Activated T-cell treated with anti-CD3 and anti-CD28 coated beads, Interleukin-2, amount 50 U/mL, for 4 hours (primary cell): ENCODE data around the gene CPB2. TPM values are rescaled to one million over a fixed set of nuclear protein-coding genes. Genes with fewer than 3 reads are reported as not detected.

Experiments used
- ATAC-seq, 2 donors: fragments of 200-7000 bp; cut with Tn5 transposase; one replicate each; pipeline ENCODE4 v1.10.0; 2021
- DNase-seq: peaks from one replicate; pipeline ENCODE4 v3.0.0-alpha.2; 2020
- H3K27me3 Mint-ChIP-seq: one replicate; pipeline ENCODE4 v1.8.0; 2021; ENCODE audit warnings: low read depth, mixed read lengths
- H3K36me3 Mint-ChIP-seq: one replicate; pipeline ENCODE4 v1.8.0; 2022; ENCODE audit warnings: mixed read lengths; ENCODE audit not compliant: insufficient read depth
- H3K4me1 Mint-ChIP-seq: one replicate; pipeline ENCODE4 v1.8.0; 2021; ENCODE audit warnings: low read depth, mixed read lengths
- H3K4me3 Mint-ChIP-seq: one replicate; pipeline ENCODE4 v1.8.0; 2021; ENCODE audit warnings: mild to moderate bottlenecking, moderate library complexity, mixed read lengths
- H3K9me3 Mint-ChIP-seq: one replicate; pipeline ENCODE4 v1.8.0; 2021; ENCODE audit warnings: mixed read lengths
- total RNA-seq, 3 donors: library from RNA; stranded (reverse); gene quantifications; one replicate each; pipeline ENCODE4 v1.2.1, GENCODE V29; 2021

Gene CPB2
- total RNA-seq, 3 donors from 2014 or later = 0.11 to 0.23 (median 0.21) TPM

DNA sequence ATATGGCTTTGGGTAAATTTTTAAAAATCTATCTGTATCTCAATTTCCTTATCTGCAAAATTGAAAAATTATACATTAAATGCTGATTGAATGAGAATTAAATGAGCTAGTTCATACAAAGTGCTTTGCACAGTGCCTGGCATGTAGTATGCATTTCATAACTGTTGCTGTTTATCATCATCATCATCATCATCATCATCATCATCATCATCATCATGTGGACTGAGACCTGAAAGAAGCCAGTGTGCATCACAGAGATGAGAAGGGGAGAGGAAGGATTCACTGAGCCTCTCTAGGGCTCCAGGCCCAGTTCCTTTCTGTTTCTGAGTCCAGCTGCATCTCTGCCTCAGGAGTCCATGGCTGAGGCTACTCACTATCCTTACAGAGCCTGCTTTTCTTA is 45.4 kb downstream of the CPB2 start:
- Mint-ChIP-seq H3K9me3 (peaks cover 4% of the 10 kb centered on the region), H3K36me3 (no peaks in the 10 kb centered on the region), H3K27me3 (peaks cover 5% of the 10 kb centered on the region), H3K4me1 (no peaks in the 10 kb centered on the region), H3K4me3 (no peak overlapping the region)
- no peak for ATAC-seq
- DNase-seq = no peak

DNA sequence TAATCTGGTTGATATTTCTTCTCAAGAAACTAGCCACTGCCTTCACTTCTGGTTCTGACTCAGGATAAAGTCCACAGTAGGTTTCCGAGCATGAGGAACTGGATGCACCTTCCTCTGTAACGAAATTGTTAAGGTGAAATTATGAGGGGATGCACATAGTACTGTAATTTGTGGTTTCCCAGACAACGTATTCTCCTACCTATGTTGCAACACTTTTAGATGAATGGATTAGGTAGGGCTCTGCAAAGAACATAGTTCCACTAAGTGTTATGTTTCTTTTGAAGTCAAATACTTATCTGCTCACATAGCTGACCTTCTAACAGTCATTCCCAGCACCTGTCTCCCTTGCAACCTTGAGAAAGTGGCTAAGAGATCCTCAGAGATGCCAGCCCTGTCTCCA is 46.6 kb downstream of the CPB2 start:
- DNase-seq (no peak), ATAC-seq (no peak)
- H3K4me1 Mint-ChIP-seq = peaks cover 4% of the 10 kb centered on the region
- H3K9me3 Mint-ChIP-seq = peaks cover under 1% of the 10 kb centered on the region
- no peak overlapping the region for H3K4me3 Mint-ChIP-seq
- H3K27me3 Mint-ChIP-seq = peaks cover 7% of the 10 kb centered on the region
- H3K36me3 Mint-ChIP-seq = no peaks in the 10 kb centered on the region

- no peaks in the 10 kb centered on the region for H3K36me3 Mint-ChIP-seq
- H3K4me3 Mint-ChIP-seq = no peak overlapping the region
- no peaks in the 10 kb centered on the region for H3K9me3 Mint-ChIP-seq
- H3K4me1 Mint-ChIP-seq = peaks cover 7% of the 10 kb centered on the region
- peaks cover 10% of the 10 kb centered on the region for H3K27me3 Mint-ChIP-seq
- DNase-seq = no peak
- no peak for ATAC-seq
Measured at GRCh38 chr13:46057256-46058015, 47.4 kb downstream of the CPB2 start.

DNA sequence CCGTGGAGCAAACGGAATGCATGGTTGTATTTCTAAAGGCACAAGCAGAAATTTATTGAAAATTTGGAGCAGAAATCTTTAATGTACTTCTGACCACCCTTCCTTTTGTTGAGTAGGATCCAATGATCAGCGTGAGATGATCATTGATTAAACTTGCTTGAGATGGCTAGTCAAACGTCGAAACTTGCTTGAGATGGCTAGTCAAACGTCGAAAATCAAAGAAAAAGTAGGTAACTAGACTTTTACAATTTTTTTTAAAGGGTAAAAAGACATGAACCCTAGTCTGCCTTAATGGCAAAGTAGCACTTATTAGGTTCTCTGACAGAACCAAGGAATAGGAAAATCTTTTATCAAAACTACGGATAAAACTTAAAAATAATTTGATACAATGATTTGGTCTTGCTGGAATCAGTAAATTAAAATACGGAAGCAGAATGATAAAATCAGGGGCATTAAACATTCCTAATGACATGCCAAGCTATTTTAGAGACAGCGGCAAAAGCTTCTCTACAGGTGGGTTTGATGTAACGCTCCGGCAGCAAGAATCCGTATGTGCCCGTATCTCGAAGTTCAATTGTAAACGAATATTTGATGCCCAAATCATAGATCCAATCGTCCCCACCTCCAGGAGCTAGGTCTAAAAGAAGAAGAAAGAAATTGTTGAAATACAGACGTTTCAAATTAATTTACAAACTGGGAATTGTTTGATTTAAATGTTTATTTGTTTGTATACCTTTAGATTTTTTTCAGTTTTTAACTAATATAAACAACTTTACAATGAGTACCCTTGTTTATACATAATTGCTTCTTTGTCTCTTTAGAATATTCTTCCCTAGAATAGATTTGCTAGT is 51.4 kb downstream of the CPB2 start:
- ATAC-seq = no peak
- DNase-seq = no peak

GRCh38 chr13:46052319-46053161 is 52.3 kb downstream of the CPB2 start, which contains the start of gene ZC3H13:
ZC3H13 (minus strand) TSS chr13:46052746; CDS start chr13:46045507, 7,239 bp downstream.
- H3K27me3 Mint-ChIP-seq = peaks cover 10% of the 10 kb centered on the region
- peak within 1 kb of the TSS; percentile 91 for H3K4me3 Mint-ChIP-seq
- DNase-seq (peak; percentile 85), ATAC-seq (peak; percentile 99 to 100)
- peaks cover 2% of the 10 kb centered on the region for H3K36me3 Mint-ChIP-seq
- peaks cover 36% of the 10 kb centered on the region for H3K4me1 Mint-ChIP-seq
- H3K9me3 Mint-ChIP-seq = no peaks in the 10 kb centered on the region

More for the DNA sequence above, 51.4 kb downstream of the CPB2 start:
- H3K4me3 Mint-ChIP-seq = peak overlapping the region; percentile 91
- H3K9me3 Mint-ChIP-seq = no peaks in the 10 kb centered on the region
- peaks cover 32% of the 10 kb centered on the region for H3K4me1 Mint-ChIP-seq
- peaks cover 10% of the 10 kb centered on the region for H3K27me3 Mint-ChIP-seq
- H3K36me3 Mint-ChIP-seq = peaks cover 2% of the 10 kb centered on the region

GRCh38 chr13:46051968-46052318 is 52.9 kb downstream of the CPB2 start:
- Mint-ChIP-seq H3K9me3 (no peaks in the 10 kb centered on the region), H3K4me1 (peaks cover 39% of the 10 kb centered on the region), H3K4me3 (peak overlapping the region; percentile 91), H3K27me3 (peaks cover 10% of the 10 kb centered on the region), H3K36me3 (peaks cover 2% of the 10 kb centered on the region)
- ATAC-seq (peak in 1 of 2 donors; percentile 18), DNase-seq (no peak)

DNA sequence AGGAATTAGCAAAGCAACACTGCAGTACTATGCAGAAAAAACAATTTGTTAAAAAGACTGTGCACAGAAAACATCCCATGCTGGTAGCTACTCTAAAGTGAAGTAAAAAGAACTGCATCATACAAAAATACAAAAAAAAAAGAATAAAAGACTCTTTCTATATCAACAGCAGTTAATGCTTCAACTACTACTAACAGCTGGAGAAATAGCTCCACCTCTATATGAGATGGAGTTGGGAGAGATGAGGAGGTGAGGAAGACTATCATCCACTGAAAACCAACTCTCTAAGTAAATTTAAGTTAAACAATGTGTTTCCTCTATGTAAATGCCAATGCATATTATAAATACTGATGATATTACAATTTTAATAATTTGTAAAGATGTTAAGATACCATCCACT is 54.1 kb downstream of the CPB2 start:
- Mint-ChIP-seq H3K9me3 (no peaks in the 10 kb centered on the region), H3K4me1 (peaks cover 45% of the 10 kb centered on the region), H3K36me3 (peaks cover 2% of the 10 kb centered on the region), H3K27me3 (peaks cover 8% of the 10 kb centered on the region), H3K4me3 (peak overlapping the region; percentile 53)
- ATAC-seq (no peak), DNase-seq (no peak)

DNA sequence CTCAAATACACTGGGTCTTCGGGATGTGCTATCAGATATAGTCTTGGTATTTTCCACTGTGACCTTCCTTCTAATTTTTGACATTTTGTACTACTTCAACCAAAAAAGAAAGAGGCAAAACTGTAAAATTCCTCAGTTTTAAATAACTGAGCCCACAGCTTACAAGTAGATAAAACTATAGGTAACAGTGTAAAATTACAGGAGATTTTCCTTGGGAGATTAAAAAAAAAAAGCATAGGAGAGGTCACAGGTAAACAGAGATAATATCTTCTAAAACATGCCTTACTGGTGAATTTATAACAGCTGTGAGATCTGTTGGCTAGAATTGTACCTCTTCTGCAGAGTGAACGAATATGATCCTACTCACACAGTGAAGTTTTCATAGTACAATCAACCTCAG is 59.4 kb downstream of the CPB2 start:
- H3K4me1 Mint-ChIP-seq = peaks cover 37% of the 10 kb centered on the region
- peaks cover 14% of the 10 kb centered on the region for H3K36me3 Mint-ChIP-seq
- DNase-seq = no peak
- no peaks in the 10 kb centered on the region for H3K27me3 Mint-ChIP-seq
- ATAC-seq = no peak
- H3K4me3 Mint-ChIP-seq = no peak overlapping the region
- H3K9me3 Mint-ChIP-seq = no peaks in the 10 kb centered on the region

DNA sequence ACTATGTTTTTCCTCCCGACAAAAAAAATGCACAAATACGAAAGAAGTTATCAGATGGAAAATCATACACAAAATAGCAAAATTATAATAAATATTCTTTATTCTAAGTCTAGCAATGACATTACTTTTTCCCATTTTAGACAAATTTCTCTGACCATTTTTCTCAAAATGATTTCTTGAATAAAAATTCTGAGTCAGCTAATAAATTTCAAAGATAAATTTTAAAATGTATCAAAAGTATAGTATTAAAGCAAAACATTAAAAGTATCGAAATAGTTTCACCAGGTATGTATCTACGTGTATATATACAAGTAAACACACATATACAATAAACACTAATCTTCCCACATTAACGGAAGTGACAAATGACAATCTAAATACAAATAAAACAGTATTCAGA is 61.2 kb downstream of the CPB2 start:
- Mint-ChIP-seq H3K4me3 (no peak overlapping the region), H3K27me3 (no peaks in the 10 kb centered on the region), H3K9me3 (no peaks in the 10 kb centered on the region), H3K4me1 (peaks cover 24% of the 10 kb centered on the region), H3K36me3 (peaks cover 21% of the 10 kb centered on the region)
- DNase-seq = no peak
- ATAC-seq = no peak

DNA sequence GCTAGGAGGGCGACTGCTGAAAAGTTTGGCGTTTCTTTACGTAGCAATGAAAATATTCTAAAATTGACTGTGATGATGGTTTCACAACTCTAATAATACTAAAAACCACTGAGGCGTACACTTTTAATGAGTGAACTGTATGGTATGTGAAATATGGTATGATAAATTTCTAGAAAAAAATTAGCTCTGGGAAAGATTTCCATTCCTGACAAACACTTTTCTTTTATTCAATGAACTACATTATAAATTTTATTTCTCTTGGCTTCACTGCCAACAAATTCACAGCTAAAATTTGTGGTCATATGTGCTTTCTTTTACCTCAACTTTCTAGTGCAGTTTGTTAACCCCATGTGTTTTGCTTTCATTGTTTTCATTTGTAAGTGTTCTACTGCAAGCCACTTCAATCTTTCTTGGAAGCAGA is 63.4 kb downstream of the CPB2 start:
- no peak for ATAC-seq

DNA sequence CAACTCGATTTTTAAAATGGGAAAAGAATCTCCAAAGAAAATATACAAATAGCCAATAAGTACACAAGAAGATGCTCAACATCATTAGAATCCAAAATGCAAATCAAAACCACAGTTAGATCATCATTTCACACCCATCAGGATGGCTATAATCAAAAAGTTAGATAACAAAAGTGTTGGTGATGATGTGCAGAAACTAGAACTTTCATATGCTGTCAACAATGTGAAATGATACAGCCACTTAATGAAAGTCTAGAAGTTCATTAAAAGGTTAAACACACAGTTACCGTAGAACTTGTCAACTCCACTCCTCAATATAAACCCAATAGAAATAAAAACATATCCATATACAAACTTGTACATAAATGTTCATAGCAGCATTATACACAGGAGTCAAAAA is 64.1 kb downstream of the CPB2 start:
- H3K4me3 Mint-ChIP-seq = no peak overlapping the region
- H3K4me1 Mint-ChIP-seq = peaks cover 11% of the 10 kb centered on the region
- ATAC-seq = no peak
- H3K27me3 Mint-ChIP-seq = no peaks in the 10 kb centered on the region
- no peak for DNase-seq
- peaks cover 36% of the 10 kb centered on the region for H3K36me3 Mint-ChIP-seq
- no peaks in the 10 kb centered on the region for H3K9me3 Mint-ChIP-seq

More for the DNA sequence above, 63.4 kb downstream of the CPB2 start:
- Mint-ChIP-seq H3K27me3 (no peaks in the 10 kb centered on the region), H3K9me3 (no peaks in the 10 kb centered on the region), H3K36me3 (peaks cover 30% of the 10 kb centered on the region), H3K4me3 (no peak overlapping the region), H3K4me1 (peaks cover 14% of the 10 kb centered on the region)
- no peak for DNase-seq

DNA sequence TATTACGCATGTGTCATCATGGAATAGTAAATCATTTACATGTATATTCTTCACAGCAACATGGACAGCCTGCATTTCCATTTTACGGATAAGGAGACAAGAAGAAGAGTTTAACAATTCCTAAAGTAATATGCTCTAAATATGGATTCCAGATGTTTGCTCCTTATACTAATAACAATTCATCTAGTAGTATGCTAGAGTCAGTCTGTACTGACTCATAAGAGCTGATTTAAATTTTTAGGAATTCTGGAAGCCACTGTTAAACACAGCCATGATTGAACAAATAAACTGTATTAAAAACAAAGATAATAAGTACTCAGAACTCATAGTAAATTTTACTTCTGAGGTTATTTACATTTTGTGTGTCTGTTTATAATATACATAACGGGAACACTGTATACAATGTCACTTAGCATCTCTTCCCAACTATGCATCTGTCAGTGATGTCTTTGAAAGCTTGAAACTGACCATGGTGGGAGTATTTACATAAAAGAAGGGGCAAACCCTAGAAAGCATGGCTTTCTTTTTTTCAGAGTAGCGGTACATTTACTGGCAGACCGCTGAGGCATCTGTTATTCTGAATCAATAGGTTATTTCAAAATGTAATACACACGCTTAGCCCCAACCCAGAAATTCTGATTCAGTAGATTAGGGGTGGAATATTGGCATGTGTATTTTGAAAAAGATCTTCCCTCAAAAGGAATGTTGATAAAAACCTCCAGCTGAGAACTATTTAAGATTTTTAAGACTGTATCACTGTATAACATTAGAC is 65.2 kb downstream of the CPB2 start:
- no peaks in the 10 kb centered on the region for H3K9me3 Mint-ChIP-seq
- H3K4me3 Mint-ChIP-seq = no peak overlapping the region
- peaks cover 44% of the 10 kb centered on the region for H3K36me3 Mint-ChIP-seq
- ATAC-seq = no peak
- no peak for DNase-seq
- peaks cover 4% of the 10 kb centered on the region for H3K4me1 Mint-ChIP-seq
- H3K27me3 Mint-ChIP-seq = no peaks in the 10 kb centered on the region

DNA sequence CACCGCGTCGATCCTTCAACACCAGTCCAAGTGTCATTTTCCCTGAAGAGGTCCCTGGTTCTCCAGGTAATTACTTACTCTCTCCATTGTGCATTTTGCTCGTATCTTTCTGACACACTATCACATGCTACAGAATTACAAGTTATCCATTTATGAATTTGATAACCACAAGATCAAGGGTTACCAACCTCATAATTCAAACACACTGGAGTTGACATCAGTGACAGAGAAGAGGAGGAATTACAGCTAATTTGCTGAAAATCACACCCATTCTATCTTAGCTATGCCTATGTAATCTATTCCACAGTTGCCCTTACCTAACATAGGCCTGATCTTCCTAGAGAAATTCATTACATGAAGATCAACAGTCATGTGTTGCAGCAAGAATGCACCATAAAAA is 66.5 kb downstream of the CPB2 start:
- Mint-ChIP-seq H3K4me3 (no peak overlapping the region), H3K4me1 (peaks cover 2% of the 10 kb centered on the region), H3K27me3 (no peaks in the 10 kb centered on the region), H3K36me3 (peaks cover 54% of the 10 kb centered on the region), H3K9me3 (no peaks in the 10 kb centered on the region)
- ATAC-seq (no peak), DNase-seq (no peak)
